NCI-H226 (cell line): ENCODE results near the gene ZDHHC14.

ENCODE experiments used
- DNase-seq: peaks from one replicate; pipeline ENCODE4 v3.0.0-alpha.2; 2015

Gene ZDHHC14

GRCh38 chr6:157494132-157494710, 113.2 kb downstream of the ZDHHC14 start:
- no peak for DNase-seq

- DNase-seq = no peak
Observed at GRCh38 chr6:157496534-157497095, 115.6 kb downstream of the ZDHHC14 start.

- DNase-seq = no peak
Observed at GRCh38 chr6:157497579-157497978, 116.6 kb downstream of the ZDHHC14 start.

GRCh38 chr6:157498817-157499216, 117.8 kb downstream of the ZDHHC14 start:
- DNase-seq = no peak

DNA sequence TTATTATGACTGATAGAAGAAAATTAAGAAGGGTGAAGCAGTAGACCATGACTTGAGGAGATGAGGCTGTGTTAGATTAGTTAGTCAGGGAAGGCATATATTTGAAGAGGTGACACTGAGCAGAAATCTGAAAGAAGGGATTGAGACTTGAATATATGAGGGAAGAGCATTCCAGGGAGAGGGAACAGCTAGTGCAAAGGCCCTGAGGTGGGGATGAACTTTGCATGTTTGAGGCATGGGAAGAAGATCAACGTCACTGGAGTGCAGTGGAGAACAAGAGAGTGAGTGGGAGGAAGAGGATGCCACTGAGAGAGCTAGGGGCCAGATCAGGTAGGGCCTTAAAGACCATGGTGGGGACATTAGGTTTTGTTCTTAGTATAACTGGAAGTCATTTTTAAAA, 119.0 kb downstream of the ZDHHC14 start:
- DNase-seq = no peak

- DNase-seq = no peak
Observed at GRCh38 chr6:157503018-157503747, 122.2 kb downstream of the ZDHHC14 start.

DNA sequence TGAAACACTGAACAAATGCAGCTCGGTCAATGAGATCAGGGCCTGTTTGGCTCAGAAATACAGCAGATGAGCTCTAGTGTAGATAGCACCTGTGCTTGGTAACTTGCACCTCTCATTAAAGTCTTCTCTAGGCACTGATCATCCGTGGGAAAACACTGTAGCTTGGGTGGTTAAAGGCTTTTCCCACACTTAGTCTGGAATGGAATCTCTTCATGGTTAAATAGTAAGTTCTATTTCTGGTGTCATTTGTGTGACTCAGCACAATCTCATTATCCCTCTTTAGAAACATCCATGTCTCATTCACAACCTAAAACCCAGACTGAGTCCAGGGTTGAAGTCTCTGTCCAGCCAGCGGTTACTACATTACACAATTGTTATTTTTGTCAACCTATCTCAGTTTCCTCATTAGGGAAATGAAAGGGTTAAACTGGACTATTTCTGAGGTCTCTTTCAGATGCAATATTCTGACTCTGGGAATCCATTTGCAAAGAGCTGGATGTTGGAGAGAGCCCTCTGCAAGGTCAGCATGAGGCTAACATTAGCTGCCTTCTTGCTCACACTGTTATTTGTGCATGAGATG, 125.0 kb downstream of the ZDHHC14 start:
- DNase-seq = no peak

GRCh38 chr6:157510323-157511188, 129.6 kb downstream of the ZDHHC14 start:
- no peak for DNase-seq

DNA sequence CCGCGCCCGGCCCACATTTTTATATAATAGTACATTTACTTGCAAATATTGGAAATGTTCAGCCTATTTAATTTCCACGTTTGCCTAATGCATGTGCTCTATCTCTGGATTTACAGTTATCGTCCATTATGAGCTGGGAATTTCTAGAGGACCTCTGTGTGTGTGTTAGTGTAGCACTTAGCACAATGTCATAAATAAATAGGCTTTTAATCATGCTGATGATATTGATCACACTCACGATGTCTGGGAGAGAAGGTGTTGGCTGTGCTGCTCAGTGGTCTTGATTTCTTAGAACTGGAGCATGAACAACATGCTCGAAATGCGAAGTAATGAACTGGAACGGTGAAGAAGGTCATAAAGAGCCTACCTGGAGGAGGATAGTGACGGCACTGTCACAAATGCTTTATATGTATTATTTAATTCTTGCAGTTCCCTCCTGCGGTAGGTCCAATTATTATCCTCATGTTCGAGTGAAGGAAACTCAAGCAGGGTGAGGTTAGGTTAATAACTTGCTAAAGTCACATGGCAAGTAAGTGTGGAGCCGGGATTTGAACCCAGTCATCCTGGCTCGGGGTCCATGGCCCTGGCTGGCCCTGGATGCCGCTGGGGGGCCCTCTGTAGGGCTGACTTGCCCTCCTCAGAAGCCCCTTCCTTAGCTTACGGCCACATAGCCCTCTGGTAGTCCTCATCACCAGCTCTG, 130.8 kb downstream of the ZDHHC14 start:
- no peak for DNase-seq

DNA sequence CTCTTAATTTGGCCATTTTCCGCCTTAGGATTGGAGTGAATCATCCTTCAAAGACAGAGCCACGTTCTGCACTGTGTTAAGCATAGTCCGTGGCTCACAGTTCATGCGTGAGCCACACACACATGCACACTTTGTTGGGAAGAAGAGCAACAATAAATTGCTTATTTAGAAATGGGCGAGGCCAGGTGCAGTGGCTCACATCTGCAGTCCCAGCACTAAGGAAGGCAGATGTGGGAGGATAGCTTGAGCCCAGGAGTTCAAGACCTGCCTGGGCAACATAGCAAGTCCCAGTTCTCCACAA, 131.3 kb downstream of the ZDHHC14 start:
- DNase-seq = no peak

GRCh38 chr6:157513004-157513603, 132.1 kb downstream of the ZDHHC14 start:
- DNase-seq = no peak

DNA sequence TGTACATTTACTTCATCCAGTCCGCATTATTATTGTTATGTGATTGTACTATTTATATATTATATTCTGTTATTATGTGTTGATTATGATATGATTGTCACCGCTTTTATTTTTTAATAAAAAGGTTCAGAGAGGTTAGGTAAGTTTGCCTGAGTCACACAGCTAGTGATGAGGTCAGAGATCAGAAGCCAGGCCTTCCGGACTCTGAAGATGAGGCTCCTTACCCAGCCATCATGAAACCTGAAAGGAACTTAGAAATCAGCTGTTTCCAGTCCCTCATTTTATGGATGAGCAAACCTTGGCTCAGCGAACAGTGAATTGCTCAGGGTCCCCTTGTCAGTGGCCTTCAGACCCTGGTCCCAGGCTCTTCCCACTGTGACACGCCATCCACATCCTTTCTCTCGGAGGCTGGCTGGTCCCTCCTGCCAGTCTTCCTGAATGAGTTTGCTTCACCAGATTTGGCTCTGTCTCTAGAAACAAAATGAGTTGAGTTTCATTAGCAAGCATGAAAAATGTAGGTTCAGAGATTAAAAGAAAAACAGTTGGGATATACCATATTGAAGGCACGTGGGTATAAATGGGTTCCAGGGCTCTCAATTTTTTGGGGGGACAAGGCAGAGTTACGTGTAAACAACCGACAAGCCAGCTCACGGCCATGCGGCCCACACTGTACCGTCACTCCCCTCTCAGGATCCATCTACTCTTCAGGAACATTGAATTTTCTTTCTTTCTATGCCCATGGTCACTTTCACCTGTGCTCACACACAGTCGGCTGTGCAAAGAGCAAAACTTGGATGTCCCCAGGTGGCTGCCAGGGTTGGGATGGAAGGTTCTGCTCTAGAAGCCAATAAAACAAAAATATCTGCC, 132.9 kb downstream of the ZDHHC14 start:
- no peak for DNase-seq

DNA sequence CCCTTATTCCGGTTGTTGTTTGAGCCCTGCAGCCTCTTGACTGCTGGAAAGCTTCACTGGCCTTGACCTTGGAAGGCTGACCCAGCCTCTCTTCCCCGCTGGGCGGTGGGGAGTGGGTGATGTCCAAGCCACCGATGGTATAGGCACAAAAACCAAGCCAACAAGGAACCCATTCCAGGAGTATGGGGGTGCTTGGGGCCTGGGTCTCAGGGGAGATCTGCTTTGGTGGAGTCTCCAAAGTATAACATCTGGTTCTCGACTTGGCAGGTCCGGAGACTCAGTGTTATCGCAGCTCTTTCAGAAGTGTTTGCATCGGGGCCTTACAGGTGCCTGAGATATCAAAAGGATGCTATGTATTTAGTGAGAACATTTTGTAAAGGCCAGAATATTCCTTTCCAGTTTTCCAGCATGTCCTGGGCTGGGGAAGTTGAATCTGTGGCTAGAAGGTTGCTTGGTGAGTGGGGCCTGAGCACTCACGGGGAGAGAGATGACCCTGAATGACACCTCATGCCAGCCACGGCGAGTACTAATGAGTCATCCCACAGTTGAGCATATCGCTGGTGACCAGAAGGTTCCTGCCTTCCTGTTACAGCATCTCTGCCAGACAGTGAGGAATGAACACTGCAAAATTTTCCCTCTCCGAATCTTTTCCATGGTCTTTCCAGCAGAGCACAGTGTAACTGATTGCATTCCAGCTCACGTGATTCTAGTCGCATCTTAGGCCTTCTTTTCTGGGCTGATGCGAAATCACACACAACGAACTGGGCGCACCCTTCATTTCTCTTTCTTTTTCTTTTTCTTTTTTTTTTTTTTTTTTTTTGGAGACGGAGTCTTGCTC, 133.9 kb downstream of the ZDHHC14 start:
- peak; percentile 86 for DNase-seq

DNA sequence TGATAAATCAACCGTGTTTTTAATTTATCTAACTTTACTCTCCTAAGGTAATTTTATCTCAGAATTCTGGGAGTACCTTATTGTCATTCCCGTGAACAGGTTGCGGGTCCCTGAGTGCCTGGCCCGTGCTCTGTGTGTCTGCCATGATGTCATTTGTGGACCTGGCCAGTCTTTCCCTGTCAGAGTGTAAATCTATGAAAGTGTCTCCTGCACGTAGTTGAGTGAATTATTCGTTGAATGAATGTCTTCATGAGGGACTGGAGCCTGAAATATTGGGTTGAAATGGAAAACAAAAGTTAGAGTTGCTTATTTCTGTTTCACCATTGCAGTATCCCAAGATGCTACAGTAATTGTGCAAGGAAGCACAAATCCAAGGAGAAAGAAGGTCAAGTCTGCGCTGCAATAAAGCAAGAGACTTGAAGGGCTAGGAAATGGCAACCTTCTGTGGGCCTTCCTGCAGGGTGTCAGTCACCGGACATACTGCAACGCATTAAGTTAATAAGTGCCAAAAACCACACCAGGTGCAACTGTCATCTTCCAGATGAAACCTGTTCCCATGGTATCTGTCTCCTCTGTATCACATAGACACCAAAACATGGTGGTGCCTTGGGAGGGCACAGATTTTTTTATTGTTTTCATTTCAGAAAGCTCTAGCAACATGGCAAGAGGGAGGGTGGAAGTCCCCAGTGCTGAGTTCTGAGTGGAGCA, 135.5 kb downstream of the ZDHHC14 start:
- no peak for DNase-seq

DNA sequence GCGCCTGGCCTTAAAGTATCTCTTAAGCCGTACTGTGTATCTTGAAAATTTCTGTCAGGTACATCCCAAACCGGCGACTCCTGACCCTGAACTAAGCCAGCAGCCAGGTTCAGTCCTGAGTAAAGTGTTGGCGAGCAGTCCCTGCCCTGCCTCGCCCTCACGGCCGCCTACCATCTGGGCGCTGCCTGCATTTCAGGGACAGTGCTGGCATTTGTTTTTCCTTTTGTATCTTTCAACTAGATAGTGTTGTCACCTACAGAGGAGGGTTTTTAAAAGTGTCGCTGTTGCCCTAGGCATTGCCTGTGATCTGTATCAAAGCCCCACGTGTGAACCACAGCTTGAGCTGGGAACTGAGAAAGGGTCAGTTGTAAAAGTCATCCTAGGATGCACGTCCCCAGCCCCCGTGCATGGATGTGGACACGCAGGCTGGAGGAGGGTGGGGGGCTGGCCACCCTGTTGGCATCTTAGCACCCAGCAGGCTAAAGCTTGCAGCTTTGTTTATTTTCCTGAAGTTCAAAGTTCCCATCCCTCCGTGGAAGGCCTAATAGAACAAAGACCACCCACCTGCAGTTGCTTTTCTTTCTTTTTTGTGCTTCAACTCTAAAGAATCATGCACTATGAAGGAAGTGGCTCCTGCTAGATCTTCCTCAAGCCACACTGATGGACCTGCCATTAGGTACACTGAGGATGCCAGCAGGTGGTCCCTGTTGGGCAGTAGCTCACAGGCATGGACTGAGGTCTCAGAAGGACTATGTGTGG, 136.8 kb downstream of the ZDHHC14 start:
- DNase-seq = no peak

GRCh38 chr6:157518397-157519250, 137.6 kb downstream of the ZDHHC14 start:
- DNase-seq = no peak

- DNase-seq = no peak
Observed at GRCh38 chr6:157519255-157520116, 138.5 kb downstream of the ZDHHC14 start.
